ENCODE measurements around the gene MYH8.

MYH8 gene

GRCh38 chr17:10421900-10422542, at the start of gene MYH8:
MYH8 (minus strand) TSS chr17:10421950; CDS start chr17:10420227, 1,723 bp downstream.
- no peak for DNase-seq
- in situ Hi-C loops (cut with HindIII; ENCODE audit: low pct_ligation_motif_present, low pct_unique_long_range_greater_than_20kb, low sequenced_read_pairs) = no loop called here

- no peak for DNase-seq
- in situ Hi-C loops (cut with HindIII; ENCODE audit: low pct_ligation_motif_present, low pct_unique_long_range_greater_than_20kb, low sequenced_read_pairs) = no loop called here
Measured at GRCh38 chr17:10469459-10469858, 47.7 kb upstream of the MYH8 start, which contains the start of gene MYH4. MYH4 (minus strand) TSS chr17:10469559; CDS start chr17:10466745, 2,814 bp downstream.

GRCh38 chr17:10463402-10463801, 41.7 kb upstream of the MYH8 start:
- in situ Hi-C loops (cut with HindIII; ENCODE audit: low pct_ligation_motif_present, low pct_unique_long_range_greater_than_20kb, low sequenced_read_pairs) = no loop called here
- DNase-seq = no peak

- no peak for DNase-seq
- in situ Hi-C loops (cut with HindIII; ENCODE audit: low pct_ligation_motif_present, low pct_unique_long_range_greater_than_20kb, low sequenced_read_pairs) = no loop called here
Measured at GRCh38 chr17:10460062-10460461, 38.3 kb upstream of the MYH8 start.

GRCh38 chr17:10458701-10459100, 37.0 kb upstream of the MYH8 start:
- in situ Hi-C loops (cut with HindIII; ENCODE audit: low pct_ligation_motif_present, low pct_unique_long_range_greater_than_20kb, low sequenced_read_pairs) = no loop called here

GRCh38 chr17:10457952-10458351, 36.2 kb upstream of the MYH8 start:
- in situ Hi-C loops (cut with HindIII; ENCODE audit: low pct_ligation_motif_present, low pct_unique_long_range_greater_than_20kb, low sequenced_read_pairs) = no loop called here
- no peak for DNase-seq

More at GRCh38 chr17:10458701-10459100, 37.0 kb upstream of the MYH8 start:
- no peak for DNase-seq

- in situ Hi-C loops (cut with HindIII; ENCODE audit: low pct_ligation_motif_present, low pct_unique_long_range_greater_than_20kb, low sequenced_read_pairs) = no loop called here
- DNase-seq = no peak
Measured at GRCh38 chr17:10447026-10447931, 25.5 kb upstream of the MYH8 start.

- in situ Hi-C loops (cut with HindIII; ENCODE audit: low pct_ligation_motif_present, low pct_unique_long_range_greater_than_20kb, low sequenced_read_pairs) = no loop called here
Measured at GRCh38 chr17:10439816-10440215, 18.1 kb upstream of the MYH8 start.

GRCh38 chr17:10435096-10435495, 13.3 kb upstream of the MYH8 start:
- DNase-seq = no peak
- in situ Hi-C loops (cut with HindIII; ENCODE audit: low pct_ligation_motif_present, low pct_unique_long_range_greater_than_20kb, low sequenced_read_pairs) = no loop called here

More at GRCh38 chr17:10439816-10440215, 18.1 kb upstream of the MYH8 start:
- DNase-seq = no peak

GRCh38 chr17:10429421-10430045, 7.8 kb upstream of the MYH8 start:
- no peak for DNase-seq
- in situ Hi-C loops (cut with HindIII; ENCODE audit: low pct_ligation_motif_present, low pct_unique_long_range_greater_than_20kb, low sequenced_read_pairs) = no loop called here

GRCh38 chr17:10428781-10429180, 7.0 kb upstream of the MYH8 start:
- DNase-seq = no peak
- in situ Hi-C loops (cut with HindIII; ENCODE audit: low pct_ligation_motif_present, low pct_unique_long_range_greater_than_20kb, low sequenced_read_pairs) = no loop called here

- in situ Hi-C loops (cut with HindIII; ENCODE audit: low pct_ligation_motif_present, low pct_unique_long_range_greater_than_20kb, low sequenced_read_pairs) = no loop called here
- DNase-seq = no peak
Measured at GRCh38 chr17:10421211-10421610, 539 bp downstream of the MYH8 start.

GRCh38 chr17:10420811-10421210, 939 bp downstream of the MYH8 start:
- DNase-seq = no peak
- in situ Hi-C loops (cut with HindIII; ENCODE audit: low pct_ligation_motif_present, low pct_unique_long_range_greater_than_20kb, low sequenced_read_pairs) = no loop called here

- DNase-seq = no peak
- in situ Hi-C loops (cut with HindIII; ENCODE audit: low pct_ligation_motif_present, low pct_unique_long_range_greater_than_20kb, low sequenced_read_pairs) = no loop called here
Measured at GRCh38 chr17:10417431-10417830, 4.3 kb downstream of the MYH8 start.

GRCh38 chr17:10415161-10415560, 6.6 kb downstream of the MYH8 start:
- in situ Hi-C loops (cut with HindIII; ENCODE audit: low pct_ligation_motif_present, low pct_unique_long_range_greater_than_20kb, low sequenced_read_pairs) = no loop called here
- no peak for DNase-seq

- in situ Hi-C loops (cut with HindIII; ENCODE audit: low pct_ligation_motif_present, low pct_unique_long_range_greater_than_20kb, low sequenced_read_pairs) = no loop called here
Measured at GRCh38 chr17:10403589-10403988, 18.2 kb downstream of the MYH8 start.

GRCh38 chr17:10398352-10398751, 23.4 kb downstream of the MYH8 start:
- DNase-seq = no peak
- in situ Hi-C loops (cut with HindIII; ENCODE audit: low pct_ligation_motif_present, low pct_unique_long_range_greater_than_20kb, low sequenced_read_pairs) = no loop called here

More at GRCh38 chr17:10403589-10403988, 18.2 kb downstream of the MYH8 start:
- DNase-seq = no peak

- no peak for DNase-seq
- in situ Hi-C loops (cut with HindIII; ENCODE audit: low pct_ligation_motif_present, low pct_unique_long_range_greater_than_20kb, low sequenced_read_pairs) = no loop called here
Measured at GRCh38 chr17:10396524-10397163, 25.1 kb downstream of the MYH8 start.
